K562 treated with DMSO at 1 percent for 4 hours (cell line): ENCODE results near the gene KRTAP19-6. TPM values are rescaled to one million over a fixed set of nuclear protein-coding genes. Genes with fewer than 3 reads are reported as not detected.

ENCODE experiments used
- total RNA-seq: library from RNA; unstranded; fragments of 300-600 nt; gene quantifications from 2 replicates; pipeline ENCODE4 v1.2.3, GENCODE V29; 2022; ENCODE audit not compliant: insufficient read depth

KRTAP19-6 gene
- not detected in 2 replicates for total RNA-seq

GRCh38 chr21:30541764-30542163, at the start of gene KRTAP19-6:
Gene KRTAP19-6 (minus strand): TSS chr21:30541864. CDS start chr21:30541833, 31 bp downstream.

GRCh38 chr21:30590297-30590696, 48.6 kb upstream of the KRTAP19-6 start, which contains the start of gene KRTAP22-2:
Gene KRTAP22-2 (minus strand): TSS chr21:30590397.

GRCh38 chr21:30561264-30561895, 19.7 kb upstream of the KRTAP19-6 start, which contains the start of gene KRTAP19-7:
Gene KRTAP19-7 (minus strand): TSS chr21:30561314. CDS start chr21:30561289, 25 bp downstream.

GRCh38 chr21:30502041-30502440, 39.6 kb downstream of the KRTAP19-6 start, which contains the start of gene KRTAP19-5:
Gene KRTAP19-5 (minus strand): TSS chr21:30502141. CDS start chr21:30502090, 51 bp downstream.

GRCh38 chr21:30497065-30497464, 44.6 kb downstream of the KRTAP19-6 start, which contains the start of gene KRTAP19-4:
Gene KRTAP19-4 (minus strand): TSS chr21:30497165. CDS start chr21:30497110, 55 bp downstream.

GRCh38 chr21:30491963-30492428, 49.7 kb downstream of the KRTAP19-6 start, which contains the start of gene KRTAP19-3:
Gene KRTAP19-3 (minus strand): TSS chr21:30492013. CDS start chr21:30491957, 56 bp downstream.

Other genes with a start within 250 kb of the KRTAP19-6 start
- gene KRTAP26-1, start 221.5 kb downstream of the KRTAP19-6 start, total RNA-seq: not detected in 2 replicates
- gene KRTAP27-1, start 204.2 kb downstream of the KRTAP19-6 start, total RNA-seq: not detected in 2 replicates
- gene KRTAP23-1, start 193.3 kb downstream of the KRTAP19-6 start, total RNA-seq: not detected in 2 replicates
- not detected in 2 replicates for gene KRTAP13-2, start 169.6 kb downstream of the KRTAP19-6 start, total RNA-seq
- gene KRTAP13-1, start 145.8 kb downstream of the KRTAP19-6 start, total RNA-seq: not detected in 2 replicates
- not detected in 2 replicates for gene KRTAP13-3, start 115.9 kb downstream of the KRTAP19-6 start, total RNA-seq
- gene KRTAP13-4, start 111.6 kb downstream of the KRTAP19-6 start, total RNA-seq: not detected in 2 replicates
- gene KRTAP15-1, start 101.6 kb downstream of the KRTAP19-6 start, total RNA-seq: not detected in 2 replicates
- gene KRTAP19-1, start 61.5 kb downstream of the KRTAP19-6 start, total RNA-seq: not detected in 2 replicates
- not detected in 2 replicates for gene KRTAP19-2, start 54.4 kb downstream of the KRTAP19-6 start, total RNA-seq
- not detected in 2 replicates for gene KRTAP19-3, start 49.9 kb downstream of the KRTAP19-6 start, total RNA-seq
- gene KRTAP19-4, start 44.7 kb downstream of the KRTAP19-6 start, total RNA-seq: not detected in 2 replicates
- gene KRTAP19-5, start 39.7 kb downstream of the KRTAP19-6 start, total RNA-seq: not detected in 2 replicates
- not detected in 2 replicates for gene KRTAP19-7, start 19.4 kb upstream of the KRTAP19-6 start, total RNA-seq
- not detected in 2 replicates for gene KRTAP22-2, start 48.5 kb upstream of the KRTAP19-6 start, total RNA-seq
- gene KRTAP6-3, start 50.6 kb upstream of the KRTAP19-6 start, total RNA-seq: not detected in 2 replicates
- not detected in 2 replicates for gene KRTAP6-2, start 57.0 kb upstream of the KRTAP19-6 start, total RNA-seq
- gene KRTAP22-1, start 59.2 kb upstream of the KRTAP19-6 start, total RNA-seq: not detected in 2 replicates
- gene KRTAP6-1, start 72.1 kb upstream of the KRTAP19-6 start, total RNA-seq: not detected in 2 replicates
- gene KRTAP20-1, start 74.6 kb upstream of the KRTAP19-6 start, total RNA-seq: not detected in 2 replicates
- not detected in 2 replicates for gene KRTAP20-4, start 78.8 kb upstream of the KRTAP19-6 start, total RNA-seq
- gene KRTAP20-2, start 93.3 kb upstream of the KRTAP19-6 start, total RNA-seq: not detected in 2 replicates
- gene KRTAP20-3, start 101.0 kb upstream of the KRTAP19-6 start, total RNA-seq: not detected in 2 replicates
- not detected in 2 replicates for gene KRTAP21-3, start 176.9 kb upstream of the KRTAP19-6 start, total RNA-seq
- gene KRTAP21-2, start 205.4 kb upstream of the KRTAP19-6 start, total RNA-seq: not detected in 2 replicates
- gene KRTAP21-1, start 213.6 kb upstream of the KRTAP19-6 start, total RNA-seq: not detected in 2 replicates